NT2/D1 (cell line): ENCODE data around the gene RNASE7.

Experiments
- DNase-seq: peaks from one replicate; pipeline ENCODE4 v3.0.0-alpha.2; 2011; ENCODE audit warnings: low read depth, low spot score
- H3K27me3 ChIP-seq: 2 replicates; pipeline ENCODE4 v1.6.0; 2011; ENCODE audit warnings: mild to moderate bottlenecking; ENCODE audit not compliant: insufficient read length, insufficient read depth
- H3K36me3 ChIP-seq: 2 replicates; pipeline ENCODE4 v1.6.1; 2011; ENCODE audit warnings: mild to moderate bottlenecking, low read length, mixed read lengths; ENCODE audit not compliant: insufficient read depth, insufficient read length
- H3K4me1 ChIP-seq: 2 replicates; pipeline ENCODE4 v1.5.1; 2011; ENCODE audit not compliant: insufficient read depth, insufficient read length
- H3K4me3 ChIP-seq: 2 replicates; pipeline ENCODE4 v1.5.1; 2011; ENCODE audit warnings: low read depth; ENCODE audit not compliant: insufficient read length
- H3K9ac ChIP-seq: 2 replicates; pipeline ENCODE4 v1.6.0; 2011; ENCODE audit warnings: low read depth; ENCODE audit not compliant: insufficient read length
- H3K9me3 ChIP-seq: 2 replicates; pipeline ENCODE4 v1.5.1; 2011; ENCODE audit warnings: mild to moderate bottlenecking, low read length; ENCODE audit not compliant: insufficient read depth
- SUZ12 ChIP-seq: IDR thresholded peaks from 2 replicates; pipeline ENCODE4 v1.6.1; 2011; ENCODE audit not compliant: insufficient read length, insufficient read depth; ENCODE audit errors: extremely low read depth
- YY1 ChIP-seq: IDR thresholded peaks from 2 replicates; pipeline ENCODE4 v1.6.1; 2011; ENCODE audit not compliant: insufficient read length, insufficient read depth
- ZNF274 ChIP-seq: IDR thresholded peaks from 2 replicates; pipeline ENCODE4 v1.6.1; 2011; ENCODE audit warnings: mild to moderate bottlenecking, low read depth, low read length

RNASE7 gene

GRCh38 chr14:21030531-21030930 is 11.6 kb upstream of the RNASE7 start:
- H3K36me3 ChIP-seq = no peaks in the 10 kb centered on the region
- peaks cover 3% of the 10 kb centered on the region for H3K4me1 ChIP-seq
- H3K9me3 ChIP-seq = no peaks in the 10 kb centered on the region
- TF ChIP-seq YY1 (no peak), SUZ12 (no peak), ZNF274 (no peak)
- DNase-seq = no peak
- H3K4me3 ChIP-seq = no peak overlapping the region
- H3K27me3 ChIP-seq = no peaks in the 10 kb centered on the region
- H3K9ac ChIP-seq = no peak overlapping the region

GRCh38 chr14:21032326-21033132 is 9.6 kb upstream of the RNASE7 start:
- H3K9me3 ChIP-seq = no peaks in the 10 kb centered on the region
- H3K36me3 ChIP-seq = no peaks in the 10 kb centered on the region
- no peak overlapping the region for H3K4me3 ChIP-seq
- TF ChIP-seq ZNF274 (no peak), SUZ12 (no peak), YY1 (no peak)
- H3K4me1 ChIP-seq = peaks cover 2% of the 10 kb centered on the region
- no peaks in the 10 kb centered on the region for H3K27me3 ChIP-seq
- DNase-seq = no peak
- H3K9ac ChIP-seq = no peak overlapping the region

- Histone ChIP-seq H3K4me1 (peaks cover 2% of the 10 kb centered on the region), H3K4me3 (no peak overlapping the region), H3K36me3 (no peaks in the 10 kb centered on the region), H3K9ac (no peak overlapping the region), H3K27me3 (no peaks in the 10 kb centered on the region), H3K9me3 (no peaks in the 10 kb centered on the region)
- TF ChIP-seq ZNF274 = no peak
- TF ChIP-seq SUZ12 = no peak
- no peak for TF ChIP-seq YY1
- DNase-seq = no peak
These were observed 8.9 kb upstream of the RNASE7 start for GRCh38 chr14:21033133-21033698.

- TF ChIP-seq ZNF274 = no peak
- no peak for TF ChIP-seq SUZ12
- H3K36me3 ChIP-seq = no peaks in the 10 kb centered on the region
- H3K4me1 ChIP-seq = peaks cover 2% of the 10 kb centered on the region
- no peaks in the 10 kb centered on the region for H3K9me3 ChIP-seq
- H3K27me3 ChIP-seq = no peaks in the 10 kb centered on the region
- H3K9ac ChIP-seq = no peak within 1 kb of the TSS
- no peak for DNase-seq
- H3K4me3 ChIP-seq = no peak within 1 kb of the TSS
These were observed 7.5 kb upstream of the RNASE7 start, which contains the start of gene RNASE13 for GRCh38 chr14:21034707-21035106. TSS of gene RNASE13 (minus strand) at chr14:21034807. CDS start at chr14:21034288, 519 bp downstream.

GRCh38 chr14:21036751-21037150 is 5.4 kb upstream of the RNASE7 start:
- no peak for DNase-seq
- Histone ChIP-seq H3K36me3 (no peaks in the 10 kb centered on the region), H3K9ac (no peak overlapping the region), H3K4me1 (peaks cover 2% of the 10 kb centered on the region), H3K27me3 (no peaks in the 10 kb centered on the region), H3K4me3 (no peak overlapping the region), H3K9me3 (no peaks in the 10 kb centered on the region)
- no peak for TF ChIP-seq ZNF274
- no peak for TF ChIP-seq SUZ12
- TF ChIP-seq YY1 = no peak

GRCh38 chr14:21037156-21037555 is 5.0 kb upstream of the RNASE7 start:
- Histone ChIP-seq H3K9me3 (no peaks in the 10 kb centered on the region), H3K4me1 (peaks cover 2% of the 10 kb centered on the region), H3K27me3 (no peaks in the 10 kb centered on the region), H3K9ac (no peak overlapping the region), H3K4me3 (no peak overlapping the region), H3K36me3 (no peaks in the 10 kb centered on the region)
- TF ChIP-seq SUZ12 = no peak
- no peak for TF ChIP-seq YY1
- no peak for TF ChIP-seq ZNF274
- no peak for DNase-seq
